Measurements from ENCODE around the gene RAD51B.

The RAD51B gene

DNA sequence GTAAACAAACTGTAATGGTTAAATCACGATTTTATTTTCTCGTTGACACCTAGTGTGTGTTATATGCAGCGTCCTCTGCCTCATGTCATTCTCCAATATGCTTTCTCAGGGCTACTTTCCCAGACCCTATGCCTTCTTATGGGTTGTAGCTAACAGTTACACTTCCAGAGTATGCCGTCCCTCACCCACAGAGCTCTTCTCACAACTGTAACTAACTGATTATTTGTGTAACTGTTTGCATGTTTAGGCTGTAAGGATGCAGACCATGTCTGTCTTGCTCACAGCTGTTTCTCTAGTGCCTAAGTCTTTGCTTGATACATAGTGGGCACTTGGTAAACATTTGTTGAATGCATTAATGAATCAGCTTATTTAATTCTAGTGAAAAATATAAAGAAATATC is 555.8 kb downstream of the RAD51B start:
- H3K4me1 ChIP-seq = no peaks in the 10 kb centered on the region; the same call in 1 of the 2 replicates
- no peaks in the 10 kb centered on the region for H3K27me3 ChIP-seq
- TF ChIP-seq, protein P1, sequence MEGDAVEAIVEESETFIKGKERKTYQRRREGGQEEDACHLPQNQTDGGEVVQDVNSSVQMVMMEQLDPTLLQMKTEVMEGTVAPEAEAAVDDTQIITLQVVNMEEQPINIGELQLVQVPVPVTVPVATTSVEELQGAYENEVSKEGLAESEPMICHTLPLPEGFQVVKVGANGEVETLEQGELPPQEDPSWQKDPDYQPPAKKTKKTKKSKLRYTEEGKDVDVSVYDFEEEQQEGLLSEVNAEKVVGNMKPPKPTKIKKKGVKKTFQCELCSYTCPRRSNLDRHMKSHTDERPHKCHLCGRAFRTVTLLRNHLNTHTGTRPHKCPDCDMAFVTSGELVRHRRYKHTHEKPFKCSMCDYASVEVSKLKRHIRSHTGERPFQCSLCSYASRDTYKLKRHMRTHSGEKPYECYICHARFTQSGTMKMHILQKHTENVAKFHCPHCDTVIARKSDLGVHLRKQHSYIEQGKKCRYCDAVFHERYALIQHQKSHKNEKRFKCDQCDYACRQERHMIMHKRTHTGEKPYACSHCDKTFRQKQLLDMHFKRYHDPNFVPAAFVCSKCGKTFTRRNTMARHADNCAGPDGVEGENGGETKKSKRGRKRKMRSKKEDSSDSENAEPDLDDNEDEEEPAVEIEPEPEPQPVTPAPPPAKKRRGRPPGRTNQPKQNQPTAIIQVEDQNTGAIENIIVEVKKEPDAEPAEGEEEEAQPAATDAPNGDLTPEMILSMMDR (IDR thresholded peaks at IDR 0.05; ENCODE audit: low read depth, low read length) = no peak
- no peak overlapping the region for H3K4me3 ChIP-seq (ENCODE audit: low read depth, low read length)
- no peak for DNase-seq
- no peaks in the 10 kb centered on the region for H3K9me3 ChIP-seq
- H3K36me3 ChIP-seq = no peaks in the 10 kb centered on the region

DNA sequence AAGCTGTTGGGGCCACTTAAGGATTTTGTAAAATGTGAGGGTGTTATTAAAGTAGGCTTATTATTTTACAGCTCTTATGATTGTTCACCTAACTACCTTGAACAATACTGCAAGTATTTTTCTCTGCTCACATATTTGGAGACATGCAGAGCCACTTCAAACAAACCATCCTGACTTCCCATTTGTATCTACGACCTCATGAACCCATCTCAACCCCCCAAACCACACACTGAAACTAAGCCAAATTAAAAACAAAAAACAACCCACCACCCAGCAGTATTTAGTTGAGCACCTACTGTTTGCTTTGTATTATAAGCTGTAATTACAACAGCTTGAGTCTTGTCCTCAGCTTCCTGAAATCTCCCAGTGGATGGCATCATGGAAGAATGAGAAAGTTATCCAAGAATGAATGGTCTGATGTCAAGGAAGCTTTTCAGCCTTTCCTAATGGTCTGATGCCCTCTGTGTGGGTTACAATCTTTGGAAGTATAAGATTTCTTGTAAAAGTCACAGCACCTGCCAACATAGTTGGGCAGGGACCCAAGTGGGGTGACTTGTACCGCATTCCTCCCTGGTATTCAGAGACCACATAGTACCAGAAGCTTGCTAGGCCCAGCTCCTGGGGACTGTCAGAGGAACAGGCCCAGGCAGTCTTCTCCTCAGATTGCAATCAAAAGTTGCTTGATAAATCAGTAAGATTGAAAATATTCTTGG is 556.6 kb downstream of the RAD51B start:
- Histone ChIP-seq H3K4me1 (no peaks in the 10 kb centered on the region; the same call in 1 of the 2 replicates), H3K36me3 (no peaks in the 10 kb centered on the region), H3K4me3 (ENCODE audit: low read depth, low read length) (no peak overlapping the region), H3K27me3 (no peaks in the 10 kb centered on the region), H3K9me3 (no peaks in the 10 kb centered on the region)
- no peak for DNase-seq
- TF ChIP-seq, protein P1 (IDR thresholded peaks at IDR 0.05; ENCODE audit: low read depth, low read length) = no peak

DNA sequence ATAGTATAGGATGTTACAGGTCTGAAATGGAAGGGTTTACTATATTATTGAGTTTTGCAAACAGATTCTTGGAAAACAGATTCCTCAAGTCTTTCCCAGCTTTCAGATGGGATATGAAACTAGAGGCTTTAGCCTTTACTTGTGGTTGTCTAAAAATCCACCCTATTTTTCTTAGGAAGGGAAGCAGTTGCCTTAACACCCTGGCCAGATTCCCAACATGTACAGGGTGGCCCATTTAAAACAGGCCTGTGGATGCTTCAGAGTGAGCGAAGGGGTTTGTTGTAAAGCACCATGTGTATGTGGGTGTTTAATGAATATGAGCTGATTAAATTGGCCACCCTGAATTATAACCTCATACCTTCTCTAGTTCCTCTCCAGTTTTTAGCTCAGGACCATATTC is 557.4 kb downstream of the RAD51B start:
- no peaks in the 10 kb centered on the region for H3K9me3 ChIP-seq
- no peaks in the 10 kb centered on the region for H3K36me3 ChIP-seq
- no peaks in the 10 kb centered on the region for H3K27me3 ChIP-seq
- H3K4me1 ChIP-seq = no peaks in the 10 kb centered on the region; the same call in 1 of the 2 replicates
- TF ChIP-seq, protein P1 (IDR thresholded peaks at IDR 0.05; ENCODE audit: low read depth, low read length) = no peak
- H3K4me3 ChIP-seq (ENCODE audit: low read depth, low read length) = no peak overlapping the region
- no peak for DNase-seq

DNA sequence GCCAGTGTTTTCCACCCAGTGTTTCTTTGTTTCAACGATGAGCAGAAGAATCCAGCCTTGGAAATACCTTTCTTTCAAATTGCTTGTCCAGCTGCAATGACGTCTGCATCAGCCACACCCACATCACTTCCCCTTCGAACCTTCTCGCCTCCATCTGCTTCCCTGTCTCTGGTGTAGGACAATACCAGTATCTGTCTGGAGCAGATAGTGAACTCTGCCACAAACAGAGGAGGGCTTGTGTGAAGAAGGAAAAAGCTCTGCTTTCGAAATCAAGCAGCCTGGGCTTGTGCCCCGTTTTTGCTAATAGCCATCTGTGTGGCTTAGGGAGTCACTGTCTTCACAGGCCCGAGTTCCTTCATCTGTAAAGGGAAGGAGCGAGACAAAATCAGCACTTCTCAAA is 557.9 kb downstream of the RAD51B start:
- H3K27me3 ChIP-seq = no peaks in the 10 kb centered on the region
- H3K4me3 ChIP-seq (ENCODE audit: low read depth, low read length) = no peak overlapping the region
- no peaks in the 10 kb centered on the region; the same call in 1 of the 2 replicates for H3K4me1 ChIP-seq
- no peak for DNase-seq
- TF ChIP-seq, protein P1 (IDR thresholded peaks at IDR 0.05; ENCODE audit: low read depth, low read length) = no peak
- H3K36me3 ChIP-seq = no peaks in the 10 kb centered on the region
- no peaks in the 10 kb centered on the region for H3K9me3 ChIP-seq

DNA sequence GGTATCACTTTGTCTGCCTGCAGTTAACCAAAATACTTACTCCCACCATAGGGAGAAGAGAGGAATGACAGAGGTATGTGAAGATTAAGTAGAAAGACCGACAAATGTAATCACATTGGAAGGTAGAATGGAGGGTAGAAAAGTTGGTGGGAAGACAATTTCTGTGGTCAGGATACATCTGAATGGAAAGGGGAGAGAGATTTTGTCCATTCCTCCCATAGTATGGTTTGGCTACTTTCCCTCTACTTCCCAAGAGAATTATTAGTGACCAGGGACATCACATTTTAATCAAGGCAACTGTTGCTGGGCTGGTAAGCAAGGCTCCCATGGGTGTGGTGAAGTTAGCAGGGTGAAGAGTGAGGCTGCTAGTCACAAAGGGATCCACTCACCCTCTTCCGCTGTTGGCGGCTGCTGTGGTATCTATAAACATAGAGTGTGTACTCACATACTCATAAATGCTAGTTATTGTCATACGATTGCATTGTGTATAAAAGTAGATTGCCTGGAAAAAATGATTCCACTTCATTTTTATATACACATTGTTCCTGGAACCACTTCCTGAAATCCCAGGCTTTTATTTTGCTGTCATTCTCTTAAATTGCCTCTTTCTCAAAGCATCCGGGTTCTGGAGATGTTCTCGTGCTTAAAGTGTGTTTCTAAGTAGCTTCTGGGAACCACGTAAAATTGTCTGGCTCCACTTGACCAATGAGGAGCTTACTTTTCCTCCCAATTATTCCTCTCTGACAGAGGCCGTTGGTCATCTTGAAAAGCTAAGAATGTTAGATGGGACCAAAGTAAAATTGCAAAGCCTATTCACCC is 560.1 kb downstream of the RAD51B start:
- Histone ChIP-seq H3K27me3 (no peaks in the 10 kb centered on the region), H3K36me3 (no peaks in the 10 kb centered on the region), H3K4me1 (no peaks in the 10 kb centered on the region; the same call in 1 of the 2 replicates), H3K9me3 (no peaks in the 10 kb centered on the region), H3K4me3 (ENCODE audit: low read depth, low read length) (no peak overlapping the region)
- TF ChIP-seq, protein P1 (IDR thresholded peaks at IDR 0.05; ENCODE audit: low read depth, low read length) = no peak
- no peak for DNase-seq

DNA sequence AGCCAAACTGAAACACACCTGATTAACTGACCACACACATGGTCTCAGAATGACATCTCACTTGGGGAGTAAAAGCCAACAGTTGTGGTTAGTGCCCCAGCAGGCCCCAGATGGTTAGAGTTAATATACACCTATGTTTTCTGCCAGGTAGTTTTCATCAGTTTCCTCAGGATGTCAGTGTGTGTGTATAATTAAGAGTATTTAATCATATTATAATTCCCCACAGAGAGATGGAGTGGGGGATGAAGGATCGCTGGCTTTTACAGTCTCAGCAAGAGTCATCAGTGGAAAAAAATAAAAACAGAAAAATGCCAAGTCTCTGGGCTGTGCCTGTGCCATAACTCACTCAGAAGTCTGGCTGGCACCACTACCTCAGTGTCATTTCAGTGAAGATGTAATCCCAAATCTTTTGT is 560.8 kb downstream of the RAD51B start:
- no peaks in the 10 kb centered on the region for H3K9me3 ChIP-seq
- no peaks in the 10 kb centered on the region for H3K27me3 ChIP-seq
- TF ChIP-seq, protein P1 (IDR thresholded peaks at IDR 0.05; ENCODE audit: low read depth, low read length) = no peak
- DNase-seq = no peak
- no peak overlapping the region for H3K4me3 ChIP-seq (ENCODE audit: low read depth, low read length)
- no peaks in the 10 kb centered on the region; the same call in 1 of the 2 replicates for H3K4me1 ChIP-seq
- H3K36me3 ChIP-seq = no peaks in the 10 kb centered on the region

All from BE2C (cell line).